RWPE2 (cell line): Measurements from ENCODE around the gene DNAJC28.
"Not testable (repeated sequence)": the region's sequence is repeated elsewhere in the genome, so short reads cannot be mapped to it uniquely, and the experiment has no call there.

Experiments
- ATAC-seq: fragments of 200-7000 bp; cut with Tn5 transposase; 3 replicates; pipeline ENCODE4 v1.9.1; 2021; ENCODE audit warnings: low read depth
- DNase-seq: peaks from one replicate; pipeline ENCODE4 v3.0.0-alpha.2; 2020; ENCODE audit warnings: low spot score
- H3K27ac ChIP-seq: fragments of 450-650 bp; 2 replicates; pipeline ENCODE4 v1.5.1; 2017; ENCODE audit warnings: mild to moderate bottlenecking; ENCODE audit not compliant: poor library complexity, severe bottlenecking
- H3K27me3 ChIP-seq: fragments of 250-450 bp; sonication (Bioruptor Pico); 2 replicates; pipeline ENCODE4 v1.5.1; 2021; ENCODE audit warnings: mild to moderate bottlenecking, moderate library complexity; ENCODE audit not compliant: insufficient read depth, poor library complexity, severe bottlenecking
- H3K36me3 ChIP-seq: fragments of 250-450 bp; sonication (Bioruptor Pico); 2 replicates; pipeline ENCODE4 v1.5.1; 2020; ENCODE audit warnings: low read depth, mild to moderate bottlenecking, moderate library complexity
- H3K4me1 ChIP-seq: fragments of 250-450 bp; sonication (Bioruptor Pico); 2 replicates; pipeline ENCODE4 v1.5.1; 2021; ENCODE audit warnings: mild to moderate bottlenecking, moderate library complexity; ENCODE audit not compliant: insufficient read depth, poor library complexity, severe bottlenecking
- H3K4me3 ChIP-seq: fragments of 250-450 bp; sonication (Bioruptor Pico); 2 replicates; pipeline ENCODE4 v1.5.1; 2021; ENCODE audit warnings: mild to moderate bottlenecking, moderate library complexity; ENCODE audit not compliant: severe bottlenecking
- H3K9me3 ChIP-seq: fragments of 250-450 bp; sonication (Bioruptor Pico); 2 replicates; pipeline ENCODE4 v1.5.1; 2021; ENCODE audit warnings: mild to moderate bottlenecking, moderate library complexity; ENCODE audit not compliant: severe bottlenecking
- TF ChIP-seq, protein P1 (sequence below): fragments of 450-650 bp; IDR thresholded peaks from one replicate; pipeline ENCODE4 v1.5.1; 2017; ENCODE audit warnings: mild to moderate bottlenecking, moderate library complexity; ENCODE audit not compliant: poor library complexity, severe bottlenecking

Gene DNAJC28

DNA sequence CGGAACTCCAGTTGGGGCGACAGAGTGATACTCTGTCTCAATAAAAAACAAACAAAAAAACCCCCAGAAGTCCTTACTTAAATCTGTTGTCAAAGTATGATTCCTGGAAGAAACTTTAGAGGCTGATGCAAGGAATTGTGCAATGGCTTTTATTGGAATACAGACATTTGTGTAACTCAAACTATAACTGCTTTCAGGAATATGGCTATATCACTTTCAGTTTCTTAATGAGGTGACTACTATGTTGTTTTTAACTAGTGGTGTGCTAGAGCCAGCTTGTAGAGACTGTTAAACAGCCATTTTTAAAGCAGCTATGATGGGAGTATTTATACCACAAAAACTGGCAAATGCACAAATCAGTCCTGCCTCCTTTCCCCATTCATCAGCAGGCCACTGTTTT lies 22.7 kb upstream of the DNAJC28 start:
- ATAC-seq (no peak), DNase-seq (no peak)
- H3K4me3 ChIP-seq, result no peak overlapping the region
- no peaks in the 10 kb centered on the region for H3K27me3 ChIP-seq
- H3K36me3 ChIP-seq, result peaks cover 97% of the 10 kb centered on the region
- no peaks in the 10 kb centered on the region for H3K4me1 ChIP-seq
- TF ChIP-seq, protein P1, sequence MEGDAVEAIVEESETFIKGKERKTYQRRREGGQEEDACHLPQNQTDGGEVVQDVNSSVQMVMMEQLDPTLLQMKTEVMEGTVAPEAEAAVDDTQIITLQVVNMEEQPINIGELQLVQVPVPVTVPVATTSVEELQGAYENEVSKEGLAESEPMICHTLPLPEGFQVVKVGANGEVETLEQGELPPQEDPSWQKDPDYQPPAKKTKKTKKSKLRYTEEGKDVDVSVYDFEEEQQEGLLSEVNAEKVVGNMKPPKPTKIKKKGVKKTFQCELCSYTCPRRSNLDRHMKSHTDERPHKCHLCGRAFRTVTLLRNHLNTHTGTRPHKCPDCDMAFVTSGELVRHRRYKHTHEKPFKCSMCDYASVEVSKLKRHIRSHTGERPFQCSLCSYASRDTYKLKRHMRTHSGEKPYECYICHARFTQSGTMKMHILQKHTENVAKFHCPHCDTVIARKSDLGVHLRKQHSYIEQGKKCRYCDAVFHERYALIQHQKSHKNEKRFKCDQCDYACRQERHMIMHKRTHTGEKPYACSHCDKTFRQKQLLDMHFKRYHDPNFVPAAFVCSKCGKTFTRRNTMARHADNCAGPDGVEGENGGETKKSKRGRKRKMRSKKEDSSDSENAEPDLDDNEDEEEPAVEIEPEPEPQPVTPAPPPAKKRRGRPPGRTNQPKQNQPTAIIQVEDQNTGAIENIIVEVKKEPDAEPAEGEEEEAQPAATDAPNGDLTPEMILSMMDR, result no peak
- no peak overlapping the region for H3K27ac ChIP-seq
- no peaks in the 10 kb centered on the region for H3K9me3 ChIP-seq

DNA sequence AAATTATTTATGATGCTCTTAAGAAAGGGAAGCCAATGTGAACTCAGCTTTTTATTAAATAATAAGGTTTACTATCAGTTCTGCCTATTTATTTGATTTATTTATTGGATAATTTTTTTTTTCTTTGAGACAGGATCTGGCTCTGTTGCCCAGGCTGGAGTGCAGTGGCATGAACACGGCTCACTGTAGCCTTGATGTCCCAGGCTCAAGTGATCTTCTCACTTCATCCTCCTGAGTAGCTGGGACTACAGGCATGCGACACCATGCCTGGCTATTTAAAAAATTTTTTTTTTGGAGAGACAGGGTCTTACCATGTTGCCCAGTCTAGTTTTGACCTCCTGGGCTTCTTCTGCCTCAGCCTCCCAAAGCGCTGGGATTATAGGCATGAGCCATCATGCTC lies 21.0 kb upstream of the DNAJC28 start:
- TF ChIP-seq, protein P1, result no peak
- H3K36me3 ChIP-seq, result peaks cover 95% of the 10 kb centered on the region
- H3K4me1 ChIP-seq, result no peaks in the 10 kb centered on the region
- no peak overlapping the region for H3K27ac ChIP-seq
- no peaks in the 10 kb centered on the region for H3K9me3 ChIP-seq
- no peak overlapping the region for H3K4me3 ChIP-seq
- no peaks in the 10 kb centered on the region for H3K27me3 ChIP-seq
- DNase-seq (no peak), ATAC-seq (no peak)

DNA sequence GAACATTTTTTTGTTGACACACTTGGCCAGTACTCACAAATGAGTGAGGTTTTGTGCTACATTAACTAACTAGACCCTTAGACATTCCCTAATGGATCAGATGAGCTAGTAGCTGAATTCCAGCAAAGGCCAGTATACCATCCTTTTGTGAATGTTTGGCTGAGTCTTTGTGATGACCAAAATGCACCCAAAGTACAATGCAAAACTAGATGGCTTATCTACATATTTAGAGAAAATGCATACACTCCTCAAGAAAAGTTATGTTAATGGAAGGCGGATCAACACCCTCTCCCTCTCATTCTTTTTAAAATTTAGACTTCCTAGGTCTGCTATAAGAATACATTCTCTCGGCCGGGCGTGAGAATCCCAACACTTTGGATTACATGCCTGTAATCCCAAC lies 20.1 kb upstream of the DNAJC28 start:
- DNase-seq, result no peak
- ATAC-seq, result no peak
- no peak overlapping the region for H3K27ac ChIP-seq
- H3K27me3 ChIP-seq, result no peaks in the 10 kb centered on the region
- H3K4me3 ChIP-seq, result no peak overlapping the region
- H3K4me1 ChIP-seq, result no peaks in the 10 kb centered on the region
- H3K36me3 ChIP-seq, result peaks cover 95% of the 10 kb centered on the region
- H3K9me3 ChIP-seq, result no peaks in the 10 kb centered on the region
- TF ChIP-seq, protein P1, result no peak

DNA sequence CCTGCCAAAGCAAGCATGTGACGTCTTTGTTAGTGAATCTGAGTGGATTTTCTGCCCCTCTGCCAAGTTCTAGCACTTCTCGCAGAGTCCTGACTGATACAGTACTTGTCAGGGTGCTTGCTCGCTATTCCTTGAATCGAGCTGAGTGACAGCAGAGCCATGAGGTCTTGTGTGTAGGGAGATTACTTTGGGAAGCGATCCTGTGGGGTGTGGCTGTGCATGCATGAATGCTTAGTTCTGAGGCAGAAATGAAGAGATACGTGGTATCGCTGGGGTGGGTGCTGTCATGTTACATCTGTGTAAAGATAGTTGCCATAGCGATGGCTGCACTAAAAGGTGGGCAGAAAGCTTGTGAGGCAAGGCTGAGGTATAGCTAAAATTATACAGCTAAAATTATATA lies 19.3 kb upstream of the DNAJC28 start:
- TF ChIP-seq, protein P1, result no peak
- H3K36me3 ChIP-seq, result peaks cover 95% of the 10 kb centered on the region
- H3K27ac ChIP-seq, result no peak overlapping the region
- H3K4me3 ChIP-seq, result no peak overlapping the region
- no peaks in the 10 kb centered on the region for H3K27me3 ChIP-seq
- H3K9me3 ChIP-seq, result no peaks in the 10 kb centered on the region
- H3K4me1 ChIP-seq, result no peaks in the 10 kb centered on the region
- DNase-seq (no peak), ATAC-seq (no peak)

DNA sequence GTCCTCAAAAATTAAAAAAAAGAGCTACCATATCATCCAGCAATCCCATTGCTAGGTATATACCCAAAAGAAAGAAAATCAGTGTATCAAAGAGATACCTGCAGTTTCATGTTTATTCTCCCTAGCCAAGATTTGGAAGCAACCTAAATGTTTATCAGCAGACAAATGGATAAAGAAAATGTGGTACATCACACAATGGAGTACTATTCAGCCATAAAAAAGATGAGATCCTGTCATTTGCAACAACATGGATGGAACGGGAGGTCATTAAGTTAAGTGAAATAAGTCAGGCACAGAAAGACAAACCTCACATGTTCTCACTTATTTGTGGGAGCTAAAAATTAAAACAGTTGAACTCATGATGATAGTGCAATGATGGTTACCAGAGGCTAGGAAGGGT lies 15.5 kb upstream of the DNAJC28 start:
- ATAC-seq, H3K4me3 ChIP-seq, H3K4me1 ChIP-seq, DNase-seq, H3K27ac ChIP-seq, H3K9me3 ChIP-seq, H3K27me3 ChIP-seq: not testable (repeated sequence)
- H3K36me3 ChIP-seq, result peaks cover 87% of the 10 kb centered on the region
